HL-60 (cell line): ENCODE data around the gene BIRC6.

Source experiments
- CTCF ChIP-seq: IDR thresholded peaks from one replicate; pipeline ENCODE4 v1.5.1; 2011; ENCODE audit warnings: low read length, control low read depth, inconsistent platforms; ENCODE audit not compliant: insufficient read depth
- POLR2AphosphoS5 ChIP-seq: IDR thresholded peaks from 2 replicates; pipeline ENCODE4 v1.6.1; 2012; ENCODE audit warnings: low read depth
- REST ChIP-seq: IDR thresholded peaks from 2 replicates; pipeline ENCODE4 v1.6.1; 2012; ENCODE audit warnings: low read depth; ENCODE audit not compliant: insufficient replicate concordance

GRCh38 chr2:32633040-32633439 lies 276.2 kb downstream of the BIRC6 start:
- no peak for TF ChIP-seq CTCF
- no peak for TF ChIP-seq REST
- no peak for TF ChIP-seq POLR2AphosphoS5
